ENCODE results near the gene NLGN1.

The NLGN1 gene

DNA sequence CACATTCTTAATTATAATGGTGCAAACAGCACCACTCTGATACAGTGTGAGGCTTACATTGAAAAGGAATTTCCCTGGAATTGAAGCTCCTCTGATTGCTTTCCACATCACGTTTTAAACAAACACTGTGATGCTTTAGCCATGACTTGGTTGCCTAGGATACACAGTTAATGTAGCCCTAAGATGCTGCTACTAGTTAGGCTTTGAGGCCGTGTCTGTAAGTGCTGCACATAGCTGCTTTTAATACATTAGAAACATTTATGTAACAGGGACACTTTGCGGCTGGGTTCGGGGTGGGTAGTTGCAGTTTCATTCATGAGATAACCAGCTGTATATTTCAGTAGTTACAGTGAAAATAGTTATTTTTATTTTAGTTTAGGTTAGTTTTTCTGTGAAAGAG lies 334.7 kb downstream of the NLGN1 start:
- no peak for DNase-seq

- no peak for DNase-seq
Observed at GRCh38 chr3:173733029-173733652, 335.6 kb downstream of the NLGN1 start.

DNA sequence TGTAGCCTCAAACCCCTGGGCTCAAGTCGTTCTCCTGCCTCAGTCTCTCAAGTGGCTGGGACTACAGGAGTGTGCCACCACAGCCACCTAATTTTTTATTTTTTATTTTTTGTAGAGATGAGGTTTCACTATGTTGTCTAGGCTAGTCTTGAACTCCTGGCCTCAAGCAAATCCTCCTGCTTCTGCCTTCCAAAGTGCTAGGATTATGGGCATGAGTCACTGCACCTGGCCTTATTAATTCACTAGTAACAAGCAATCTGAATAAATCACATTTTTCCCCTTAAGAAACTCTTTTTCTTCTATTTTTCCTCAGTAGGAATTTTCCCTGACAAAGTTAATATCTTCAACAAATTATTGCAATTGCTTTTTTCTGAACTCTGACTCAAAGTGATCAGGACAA lies 336.9 kb downstream of the NLGN1 start:
- no peak for DNase-seq

DNA sequence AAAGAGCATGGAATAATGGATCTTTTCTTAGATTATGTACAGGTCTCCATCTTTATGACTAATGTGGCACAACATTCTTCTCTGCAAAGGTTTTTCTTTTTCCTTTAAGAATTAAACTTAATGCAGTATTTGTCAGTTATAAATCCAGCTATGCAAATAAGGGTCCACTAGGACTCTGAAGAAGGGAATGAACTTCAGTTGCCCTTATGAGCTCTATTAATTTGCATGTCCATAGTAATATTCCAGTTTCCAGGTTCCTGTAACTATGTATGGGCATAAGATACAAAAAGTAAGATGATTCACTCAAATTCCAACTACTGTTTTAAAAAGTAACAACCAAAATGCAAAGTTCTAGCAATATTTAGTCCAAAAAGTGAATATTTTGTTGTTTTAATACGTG lies 337.4 kb downstream of the NLGN1 start:
- DNase-seq, result no peak

- DNase-seq, result no peak
Observed at GRCh38 chr3:173735841-173736240, 338.3 kb downstream of the NLGN1 start.

- DNase-seq, result no peak
Observed at GRCh38 chr3:173737167-173737808, 339.7 kb downstream of the NLGN1 start.

DNA sequence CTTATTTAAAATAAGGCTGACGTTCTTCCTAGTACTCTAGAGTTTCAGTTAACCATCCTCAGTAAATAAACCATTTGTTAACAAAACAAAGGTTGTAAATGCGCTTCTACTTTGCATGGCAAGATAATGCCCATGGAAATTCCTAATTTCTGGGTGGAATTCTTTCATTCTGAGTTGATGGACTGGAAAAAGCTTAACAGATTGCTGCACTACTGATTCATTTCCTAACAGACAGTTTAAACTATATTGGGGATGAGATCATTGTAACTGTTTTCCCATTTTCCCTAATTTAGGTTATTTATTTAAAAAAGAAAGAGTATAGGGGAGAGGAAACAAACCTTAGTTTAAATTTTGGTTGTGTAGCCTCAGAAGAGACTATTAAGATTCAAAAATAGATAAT lies 342.2 kb downstream of the NLGN1 start:
- no peak for DNase-seq

GRCh38 chr3:173742491-173742890 lies 344.9 kb downstream of the NLGN1 start:
- no peak for DNase-seq

- no peak for DNase-seq
Observed at GRCh38 chr3:173743111-173743510, 345.6 kb downstream of the NLGN1 start.

DNA sequence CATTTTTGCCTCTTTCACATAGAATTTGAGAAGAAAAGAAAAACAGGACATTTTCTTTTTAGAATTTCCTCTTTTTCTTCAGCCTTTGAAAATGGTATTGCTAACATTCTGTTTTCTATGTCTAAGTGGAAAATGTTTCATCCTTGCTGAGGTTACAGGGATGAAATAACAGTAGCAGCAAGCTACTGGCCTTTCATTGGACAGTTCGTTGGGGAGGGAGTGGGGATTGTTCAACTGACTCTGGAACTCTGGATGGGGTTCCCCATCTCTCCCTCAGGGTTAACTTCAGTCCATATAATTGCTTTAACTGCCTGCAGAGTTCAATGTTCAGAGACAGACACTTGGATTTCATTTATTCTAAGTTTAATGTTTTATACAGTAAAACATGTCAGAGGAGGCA lies 346.0 kb downstream of the NLGN1 start:
- DNase-seq, result no peak

DNA sequence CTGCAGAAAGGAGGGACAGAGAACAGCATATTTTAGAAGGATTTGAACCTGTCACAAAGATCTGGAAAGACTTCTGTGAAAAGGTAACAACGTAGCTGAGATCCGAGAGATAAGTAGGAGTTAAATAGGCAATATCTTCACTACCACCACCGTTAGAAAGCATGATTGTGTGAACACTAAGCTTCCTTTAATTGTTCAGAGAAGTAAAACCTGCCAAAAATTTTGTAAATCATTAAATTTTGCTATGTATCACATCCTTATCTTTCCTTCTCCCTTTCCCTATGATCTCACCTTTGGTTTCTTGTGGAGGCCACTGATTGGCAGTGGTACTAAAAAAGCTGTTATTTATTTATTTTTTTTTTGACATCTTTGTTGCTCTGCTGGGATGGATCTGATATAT lies 346.9 kb downstream of the NLGN1 start:
- DNase-seq, result no peak

DNA sequence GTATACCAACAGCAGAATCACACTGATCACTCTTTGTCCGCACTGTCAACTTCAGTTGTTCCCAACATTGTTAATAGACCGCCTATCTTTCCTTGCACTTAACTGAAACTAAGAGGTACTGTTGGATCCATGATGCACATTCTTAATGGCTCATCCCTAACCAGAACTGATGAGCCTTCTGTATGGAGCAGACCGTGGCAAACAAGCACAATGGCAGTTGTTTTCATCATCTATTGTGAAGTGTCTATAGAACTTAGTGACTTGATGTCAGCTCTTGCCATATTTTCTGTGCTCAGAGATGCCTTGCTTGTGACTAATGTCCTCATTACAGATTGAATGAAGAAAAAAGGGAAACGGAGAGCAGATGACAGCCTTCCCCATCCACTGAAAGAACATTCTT lies 347.4 kb downstream of the NLGN1 start:
- DNase-seq, result no peak

GRCh38 chr3:173745952-173746682 lies 348.6 kb downstream of the NLGN1 start:
- no peak for DNase-seq

DNA sequence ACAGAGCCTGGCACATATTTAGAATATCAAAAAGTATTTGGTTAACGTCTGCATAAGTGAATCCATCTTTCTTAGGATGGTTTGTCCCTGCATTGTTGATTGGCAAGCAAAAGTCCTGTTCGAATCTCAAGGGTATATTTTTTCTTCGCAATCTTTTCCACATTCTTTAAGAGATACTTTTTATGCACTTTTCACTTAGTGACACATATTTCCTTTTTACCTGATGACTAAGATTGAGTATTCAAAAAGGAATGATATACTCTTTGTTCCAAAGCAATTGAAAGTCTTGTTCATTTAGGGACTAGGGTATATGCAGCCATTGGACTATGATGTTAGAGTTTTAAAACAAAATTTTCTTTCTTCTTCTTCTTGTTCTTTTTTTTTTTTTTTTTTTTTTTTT lies 349.9 kb downstream of the NLGN1 start:
- no peak for DNase-seq

DNA sequence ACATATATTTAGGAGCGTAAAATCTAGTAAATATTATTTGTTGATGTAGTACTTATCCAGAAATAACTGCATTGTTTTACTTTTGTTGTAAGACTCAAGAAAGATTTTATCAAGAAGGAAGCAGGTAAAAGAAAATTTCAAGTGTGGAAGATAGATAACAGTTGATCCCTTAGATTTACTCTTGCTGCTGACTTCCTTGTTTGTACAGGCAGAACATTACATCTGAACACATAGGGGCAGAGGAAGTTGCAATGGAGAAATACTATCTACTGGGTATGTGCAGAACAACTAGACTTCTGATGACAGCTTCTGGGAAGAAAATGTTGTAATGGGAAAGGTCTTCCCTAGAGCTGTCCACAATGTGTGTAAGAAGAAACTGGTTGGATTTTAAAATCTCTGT lies 350.6 kb downstream of the NLGN1 start:
- no peak for DNase-seq

GRCh38 chr3:173750095-173750494 lies 352.6 kb downstream of the NLGN1 start:
- no peak for DNase-seq

GRCh38 chr3:173750591-173750990 lies 353.0 kb downstream of the NLGN1 start:
- DNase-seq, result no peak

DNA sequence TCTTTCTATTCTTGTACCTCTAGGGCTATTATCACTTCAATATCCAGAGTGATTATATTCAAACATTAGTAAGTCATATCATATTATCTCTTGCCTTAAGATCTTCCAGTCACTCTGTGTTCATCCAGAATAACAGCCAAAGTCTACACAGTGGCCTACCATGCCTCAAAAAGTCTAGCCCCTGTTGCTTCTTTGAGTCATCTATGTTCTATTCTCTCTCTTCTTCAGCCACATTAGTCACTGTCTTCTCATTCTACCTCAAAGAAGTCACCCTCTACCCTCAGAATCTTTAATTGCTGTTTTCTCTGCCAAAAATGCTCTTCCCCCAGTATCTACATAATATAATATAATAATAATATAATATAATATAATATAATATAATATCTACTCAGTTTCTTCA lies 356.0 kb downstream of the NLGN1 start:
- no peak for DNase-seq

- no peak for DNase-seq
Observed at GRCh38 chr3:173755161-173755560, 357.6 kb downstream of the NLGN1 start.

GRCh38 chr3:173761161-173761560 lies 363.6 kb downstream of the NLGN1 start:
- DNase-seq, result no peak

GRCh38 chr3:173762501-173762900 lies 365.0 kb downstream of the NLGN1 start:
- DNase-seq, result no peak

DNA sequence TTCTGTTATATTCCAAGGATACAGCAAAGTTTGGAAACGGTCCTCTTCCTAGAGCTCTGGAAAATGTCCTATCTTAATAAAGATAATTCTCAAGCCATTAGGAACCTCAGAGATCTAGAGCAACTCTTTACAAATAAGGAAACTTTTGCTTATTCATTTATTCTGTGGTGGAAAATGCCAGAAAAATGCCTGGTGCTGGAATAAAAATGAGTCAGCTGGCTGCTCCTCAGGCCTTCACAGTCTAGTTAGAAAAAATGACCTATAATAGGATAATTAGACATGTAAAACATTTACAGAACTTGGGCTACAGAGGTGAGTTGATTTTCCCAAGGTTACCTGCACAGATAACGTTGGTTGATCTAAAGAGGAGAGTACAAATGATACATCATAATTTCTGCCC lies 372.5 kb downstream of the NLGN1 start:
- DNase-seq, result no peak

DNA sequence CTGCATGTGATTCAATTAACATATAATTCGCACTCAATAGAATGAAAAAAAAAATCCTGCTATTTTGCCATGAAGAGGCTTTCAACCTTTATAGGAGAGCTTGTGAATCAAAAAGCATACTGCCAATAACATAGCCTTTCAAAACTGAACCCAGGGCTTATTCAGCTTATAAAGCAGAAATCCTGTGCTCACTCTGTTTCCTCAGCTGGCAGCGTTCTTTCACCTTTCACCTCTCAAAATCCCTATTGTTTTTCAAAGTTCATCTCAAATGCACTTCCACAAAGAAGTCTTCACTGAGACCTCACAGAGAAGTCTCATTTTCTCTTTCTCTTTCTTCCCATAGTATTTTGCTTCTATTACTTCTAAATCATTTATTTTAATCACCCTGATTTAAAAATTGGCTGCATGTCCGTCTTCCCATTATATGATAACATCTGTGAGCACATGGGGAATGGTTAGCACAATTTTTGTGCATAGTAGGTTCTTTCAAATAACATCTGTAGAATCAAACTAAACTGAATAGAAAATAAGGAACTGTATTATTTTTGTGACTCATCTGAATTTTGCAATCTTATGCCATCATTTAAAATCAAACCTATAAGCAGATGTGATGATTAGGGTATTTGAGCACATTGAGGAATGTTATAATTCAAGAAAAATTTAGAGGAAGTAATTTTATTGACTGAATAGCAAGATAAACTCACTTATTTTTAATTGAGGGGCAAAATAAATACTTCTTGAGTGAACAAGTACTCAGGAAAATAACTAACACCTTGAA lies 373.4 kb downstream of the NLGN1 start:
- DNase-seq, result no peak

GRCh38 chr3:173773800-173774199 lies 376.3 kb downstream of the NLGN1 start:
- no peak for DNase-seq
